ENCODE results near the gene TROAP.

The TROAP gene

GRCh38 chr12:49344486-49345050, 21.5 kb downstream of the TROAP start:
- DNase-seq, result no peak

- no peak for DNase-seq
Measured at GRCh38 chr12:49345051-49345824, 22.2 kb downstream of the TROAP start.

GRCh38 chr12:49345825-49346658, 23.0 kb downstream of the TROAP start:
- DNase-seq, result no peak

- no peak for DNase-seq
Measured at GRCh38 chr12:49346659-49347310, 23.7 kb downstream of the TROAP start, which contains the start of gene DNAJC22. TSS of gene DNAJC22 (plus strand) at chr12:49346888. CDS start at chr12:49348873, 1,985 bp downstream.

- DNase-seq, result peak; percentile 64
Measured at GRCh38 chr12:49347311-49348193, 24.5 kb downstream of the TROAP start.

DNA sequence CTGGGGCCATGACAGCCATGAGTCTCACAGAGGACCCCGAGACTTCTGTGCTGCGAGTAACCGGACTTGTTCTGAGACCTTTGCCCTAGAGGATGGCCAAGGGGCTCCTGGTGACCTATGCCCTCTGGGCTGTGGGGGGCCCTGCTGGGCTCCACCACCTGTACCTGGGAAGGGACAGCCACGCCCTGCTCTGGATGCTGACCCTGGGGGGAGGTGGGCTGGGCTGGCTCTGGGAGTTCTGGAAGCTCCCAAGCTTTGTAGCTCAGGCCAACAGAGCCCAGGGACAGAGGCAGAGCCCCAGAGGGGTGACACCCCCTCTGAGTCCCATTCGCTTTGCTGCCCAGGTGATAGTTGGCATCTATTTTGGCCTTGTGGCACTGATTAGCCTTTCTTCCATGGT, 25.7 kb downstream of the TROAP start:
- no peak for DNase-seq

DNA sequence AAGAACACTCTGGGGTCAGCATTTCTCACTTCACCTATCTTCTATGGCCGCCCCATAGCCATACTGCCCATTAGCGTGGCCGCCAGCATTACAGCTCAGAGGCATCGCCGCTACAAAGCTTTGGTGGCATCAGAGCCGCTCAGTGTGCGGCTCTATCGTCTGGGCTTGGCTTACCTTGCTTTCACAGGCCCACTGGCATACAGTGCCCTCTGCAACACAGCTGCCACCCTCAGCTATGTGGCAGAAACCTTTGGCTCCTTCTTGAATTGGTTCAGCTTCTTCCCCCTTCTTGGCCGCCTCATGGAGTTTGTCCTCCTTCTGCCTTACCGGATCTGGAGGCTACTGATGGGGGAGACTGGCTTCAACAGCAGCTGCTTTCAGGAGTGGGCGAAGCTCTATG, 26.2 kb downstream of the TROAP start:
- no peak for DNase-seq

DNA sequence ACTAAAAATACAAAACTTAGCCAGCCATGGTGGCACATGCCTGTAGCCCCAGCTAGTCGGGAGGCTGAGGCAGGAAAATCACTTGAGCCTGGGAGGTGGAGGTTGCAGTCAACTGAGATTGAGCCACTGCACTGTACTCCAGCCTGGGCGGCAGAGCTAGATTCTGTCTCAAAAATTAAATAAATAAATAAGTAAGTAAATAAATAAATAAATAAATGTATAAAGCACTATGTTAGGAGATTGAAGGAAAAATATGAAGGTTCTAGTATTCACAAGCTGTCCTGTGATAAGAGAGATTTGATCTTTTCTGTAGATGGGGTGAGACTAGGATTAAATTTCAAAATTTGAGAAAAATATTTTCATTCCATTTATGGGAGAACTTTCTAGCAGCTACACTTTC, 29.3 kb downstream of the TROAP start:
- no peak for DNase-seq

- no peak for DNase-seq
Measured at GRCh38 chr12:49355913-49356312, 32.9 kb downstream of the TROAP start.

GRCh38 chr12:49357103-49357678, 34.1 kb downstream of the TROAP start:
- DNase-seq, result no peak

DNA sequence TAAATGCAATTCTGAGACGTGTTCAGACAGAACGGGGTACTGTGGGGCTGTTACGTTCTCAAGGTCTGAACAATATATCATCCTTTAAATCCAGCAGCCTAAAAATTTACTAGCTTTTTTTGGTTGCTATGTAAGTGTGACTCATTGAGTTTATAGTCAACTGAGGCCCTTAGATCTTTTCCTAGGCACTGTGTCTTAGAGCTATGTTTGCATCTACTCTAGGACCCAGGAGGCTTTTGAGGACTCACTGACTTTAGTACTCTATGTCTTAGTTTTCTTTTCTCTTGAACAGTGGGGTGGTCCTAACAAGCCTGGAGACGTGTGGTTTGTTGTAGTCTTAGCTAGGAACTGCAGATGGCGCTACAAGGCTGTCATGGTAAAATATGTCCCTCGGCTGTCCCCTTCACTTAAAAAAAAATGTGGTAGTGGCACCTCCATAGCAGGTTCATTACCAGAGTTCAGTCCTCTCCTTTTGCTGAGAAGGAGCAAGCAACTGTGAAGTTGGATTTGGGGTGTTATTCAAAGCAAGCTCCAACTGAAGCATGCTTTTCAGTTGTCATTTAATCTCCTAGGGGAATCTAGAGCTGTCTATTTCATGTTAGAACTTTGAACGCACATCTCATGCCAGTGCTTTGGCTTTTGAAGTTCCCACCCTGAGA, 35.6 kb downstream of the TROAP start:
- no peak for DNase-seq

DNA sequence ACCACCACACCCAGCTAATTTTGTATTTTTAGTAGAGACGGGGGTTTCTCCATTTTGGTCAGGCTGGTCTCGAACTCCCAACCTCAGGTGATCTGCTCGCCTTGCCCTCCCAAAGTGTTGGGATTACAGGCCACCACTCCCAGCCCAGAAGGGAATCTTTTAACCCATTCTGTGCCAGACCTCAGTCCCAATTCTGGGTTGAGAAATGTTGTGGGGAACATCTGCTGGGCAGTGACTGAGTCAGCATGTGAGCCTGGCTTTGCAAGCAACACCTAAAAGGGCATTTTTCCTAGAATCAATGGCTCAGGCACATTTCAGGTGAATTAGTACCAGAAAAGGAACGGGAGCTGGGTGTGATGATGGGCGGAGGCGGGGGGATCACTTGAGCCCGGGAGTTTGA, 36.6 kb downstream of the TROAP start:
- no peak for DNase-seq

DNA sequence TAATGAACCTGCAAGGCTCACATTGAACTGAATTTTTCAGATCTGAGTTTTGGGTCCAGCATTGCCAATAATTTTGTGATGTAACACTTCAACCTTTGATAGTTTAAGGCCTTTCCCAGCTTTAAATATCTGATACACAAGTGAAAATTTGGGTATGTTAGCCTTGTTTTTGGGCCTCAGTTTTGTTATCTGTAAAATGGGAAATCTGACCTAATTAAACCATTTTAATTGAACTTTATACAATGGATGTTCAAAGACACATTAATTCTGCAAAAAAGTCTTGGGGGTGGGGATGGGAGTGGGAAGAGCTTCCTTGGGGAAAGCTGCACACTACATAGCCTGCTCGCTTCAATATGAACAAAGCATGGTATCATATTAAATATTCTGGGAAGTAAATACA, 39.0 kb downstream of the TROAP start:
- no peak for DNase-seq

DNA sequence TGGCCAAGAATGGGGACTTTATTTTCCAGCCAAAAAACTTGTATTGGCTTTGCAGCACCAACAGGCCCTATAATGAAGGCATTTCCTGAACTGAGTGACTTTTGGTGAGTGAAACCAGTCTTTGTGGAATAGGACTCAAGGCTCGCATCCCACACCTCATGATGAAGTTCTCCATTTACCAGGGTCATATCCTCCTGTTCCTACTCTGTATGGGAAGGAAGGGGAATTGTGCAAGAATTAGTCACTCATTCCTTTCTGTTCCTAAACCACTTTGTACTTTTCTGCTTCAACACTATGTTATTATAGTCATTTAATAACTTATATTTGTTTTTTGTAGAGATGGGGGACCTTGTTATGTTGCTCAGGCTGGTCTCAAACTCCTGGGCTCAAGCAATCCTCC, 41.9 kb downstream of the TROAP start:
- DNase-seq, result no peak

GRCh38 chr12:49365542-49365941, 42.5 kb downstream of the TROAP start:
- DNase-seq, result no peak

- no peak for DNase-seq
Measured at GRCh38 chr12:49366096-49366651, 43.1 kb downstream of the TROAP start.

DNA sequence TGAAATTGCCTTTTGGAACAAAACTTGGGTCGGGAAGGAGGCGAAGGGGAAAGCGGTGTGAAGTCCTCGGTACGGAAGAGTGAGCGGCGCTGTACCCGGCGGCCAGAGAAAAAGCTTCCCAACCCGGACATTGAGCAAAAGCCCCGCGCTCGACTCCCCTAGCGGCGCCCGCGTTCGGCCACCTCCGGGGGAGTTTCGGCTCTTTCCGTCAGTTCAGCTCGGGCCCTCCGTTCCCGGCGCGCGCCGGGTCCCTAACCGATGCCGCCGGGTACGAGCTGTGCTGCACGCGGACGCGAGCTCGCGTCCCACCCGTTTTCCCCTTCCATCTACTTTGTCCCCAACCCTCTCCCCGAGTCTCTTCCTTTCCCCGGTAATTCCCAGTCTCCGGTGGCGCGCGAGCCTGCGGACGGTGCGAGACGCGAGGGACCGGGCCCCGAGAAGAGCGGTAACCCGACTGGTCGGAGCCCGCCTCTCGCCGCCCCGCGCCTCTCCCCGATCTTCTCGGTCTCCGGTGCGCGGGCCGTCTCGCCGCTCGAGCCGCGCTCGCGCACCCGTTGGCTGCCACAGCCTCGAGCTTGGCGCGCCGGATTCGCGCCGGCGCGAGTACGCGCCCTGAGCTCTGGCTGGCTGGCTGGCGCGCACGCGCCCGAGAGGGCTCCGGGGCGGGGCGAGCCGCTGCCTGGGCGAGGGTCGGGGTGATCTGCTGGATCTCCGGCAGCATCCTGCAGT, 43.8 kb downstream of the TROAP start:
- DNase-seq, result peak; percentile 77

DNA sequence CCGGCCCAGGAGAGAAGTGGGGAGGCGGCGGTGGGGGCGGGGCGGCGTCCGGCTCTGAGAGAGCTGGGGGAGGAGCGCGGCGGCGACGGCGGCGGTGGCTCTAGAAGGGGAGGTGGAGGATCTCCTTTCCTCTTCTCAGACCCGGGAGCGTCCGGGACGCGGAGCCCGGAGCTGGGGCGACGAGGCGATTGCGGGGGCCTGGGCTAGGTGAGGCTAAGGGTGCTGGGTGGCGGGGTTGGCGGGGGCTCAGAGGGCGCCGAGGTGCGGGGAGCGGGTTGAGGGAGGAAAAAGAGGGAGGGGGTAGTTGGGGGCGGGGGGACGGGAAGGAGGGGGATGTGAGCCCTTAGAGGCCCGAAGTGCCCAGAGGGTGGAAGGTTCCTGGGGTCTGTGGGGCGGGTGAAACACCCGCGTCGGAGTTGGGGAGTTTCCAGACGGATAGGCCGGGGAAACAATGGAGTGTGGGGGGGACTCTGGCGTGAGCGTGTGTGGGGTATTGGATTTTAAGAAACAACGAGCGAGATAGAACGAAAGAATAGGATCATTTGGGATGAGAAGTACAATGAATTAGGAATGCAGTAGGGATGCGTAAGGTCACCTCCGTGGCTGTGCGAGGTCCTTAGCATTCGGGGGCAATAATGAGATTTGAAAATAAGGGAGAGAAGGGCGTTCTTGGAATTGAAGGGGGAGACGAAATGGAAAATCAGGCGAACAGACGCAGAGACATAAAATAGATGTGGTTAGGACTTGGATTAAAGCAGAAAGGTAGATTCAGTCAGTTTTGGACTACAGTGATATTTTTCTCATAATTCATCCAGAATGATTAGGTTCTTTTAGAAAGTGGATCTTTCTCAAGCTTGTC, 44.6 kb downstream of the TROAP start, which contains the start of gene SPATS2:
TSS of gene SPATS2 (plus strand) at position 82 of the 859 bp plus-strand sequence. CDS start 93,551 bp downstream, outside the sequence.
- no peak for DNase-seq

- no peak for DNase-seq
Measured at GRCh38 chr12:49368240-49368600, 45.2 kb downstream of the TROAP start.
